Muscle layer of colon (tissue), 2 donors: ENCODE measurements around the gene GMEB1.
"Not testable (repeated sequence)": the region's sequence is repeated elsewhere in the genome, so short reads cannot be mapped to it uniquely, and the experiment has no call there.

ENCODE experiments used
- H3K27ac ChIP-seq: one replicate; pipeline ENCODE4 v1.7.0; 2013; ENCODE audit warnings: low read depth, mild to moderate bottlenecking, low read length, moderate library complexity
- H3K27me3 ChIP-seq, 2 donors: one replicate each; pipeline ENCODE4 v1.7.0; 2013; ENCODE audit warnings: low read length in 2 of 2, mild to moderate bottlenecking in 2 of 2; ENCODE audit not compliant: insufficient read depth in 2 of 2, control insufficient read depth in 1 of 2
- H3K36me3 ChIP-seq: one replicate; pipeline ENCODE4 v1.7.0; 2013; ENCODE audit warnings: mild to moderate bottlenecking, low read length; ENCODE audit not compliant: insufficient read depth
- H3K4me1 ChIP-seq: one replicate; pipeline ENCODE4 v1.7.0; 2013; ENCODE audit warnings: mild to moderate bottlenecking, low read length; ENCODE audit not compliant: insufficient read depth
- H3K4me3 ChIP-seq, 2 donors: one replicate each; pipeline ENCODE4 v1.7.0; 2013; ENCODE audit warnings: low read length in 2 of 2, low read depth in 1 of 2, mild to moderate bottlenecking in 1 of 2, moderate library complexity in 1 of 2
- H3K9ac ChIP-seq: one replicate; pipeline ENCODE4 v1.7.0; 2013; ENCODE audit warnings: low read length
- H3K9me3 ChIP-seq: one replicate; pipeline ENCODE4 v1.7.0; 2013; ENCODE audit warnings: mild to moderate bottlenecking, low read length
- donor health status: abdominal sarcoma.
- donor health status: Adenocarcinoma of cecum.

GMEB1 gene, protein sequence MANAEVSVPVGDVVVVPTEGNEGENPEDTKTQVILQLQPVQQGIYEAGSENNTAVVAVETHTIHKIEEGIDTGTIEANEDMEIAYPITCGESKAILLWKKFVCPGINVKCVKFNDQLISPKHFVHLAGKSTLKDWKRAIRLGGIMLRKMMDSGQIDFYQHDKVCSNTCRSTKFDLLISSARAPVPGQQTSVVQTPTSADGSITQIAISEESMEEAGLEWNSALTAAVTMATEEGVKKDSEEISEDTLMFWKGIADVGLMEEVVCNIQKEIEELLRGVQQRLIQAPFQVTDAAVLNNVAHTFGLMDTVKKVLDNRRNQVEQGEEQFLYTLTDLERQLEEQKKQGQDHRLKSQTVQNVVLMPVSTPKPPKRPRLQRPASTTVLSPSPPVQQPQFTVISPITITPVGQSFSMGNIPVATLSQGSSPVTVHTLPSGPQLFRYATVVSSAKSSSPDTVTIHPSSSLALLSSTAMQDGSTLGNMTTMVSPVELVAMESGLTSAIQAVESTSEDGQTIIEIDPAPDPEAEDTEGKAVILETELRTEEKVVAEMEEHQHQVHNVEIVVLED

DNA sequence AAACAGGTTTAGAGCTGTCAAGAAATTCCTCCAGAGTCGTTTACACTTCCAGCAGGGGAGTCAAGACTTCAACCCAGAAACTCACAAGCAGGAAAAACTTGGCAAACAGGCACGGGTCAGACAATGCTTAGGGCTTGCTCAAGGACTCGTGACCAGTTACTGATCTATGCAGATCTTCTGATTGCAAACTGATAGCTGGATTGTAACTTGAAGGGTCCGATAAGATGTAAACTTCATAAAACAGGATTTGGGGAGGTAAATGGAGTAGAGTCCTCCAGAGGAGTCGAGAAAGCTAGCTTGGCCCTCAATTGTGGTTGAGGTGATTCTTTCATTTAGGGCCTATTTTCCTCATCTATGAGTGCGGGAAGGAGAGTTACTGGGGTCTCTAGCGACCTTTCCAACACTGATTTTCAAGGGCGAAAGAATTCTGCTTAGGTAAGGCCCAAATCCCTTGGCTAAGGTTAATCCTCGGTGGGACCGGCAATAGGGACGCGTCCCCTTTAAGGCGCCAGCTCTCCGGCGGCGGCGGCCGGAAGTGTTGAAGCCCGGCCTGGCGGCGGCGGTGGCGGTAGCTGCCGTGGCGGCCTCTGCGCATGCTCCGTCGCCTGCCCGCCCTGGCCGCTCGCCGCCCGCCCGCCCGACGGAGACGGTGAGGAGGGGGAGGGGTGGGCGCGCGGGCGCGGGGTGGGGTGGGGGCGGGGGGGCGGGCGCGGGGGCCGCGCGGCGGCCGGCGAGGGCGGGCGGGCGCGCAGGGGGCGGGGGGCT is at the start of gene GMEB1:
Gene GMEB1 (plus strand): TSS at position 594 of the 765 bp plus-strand sequence. CDS start 14,829 bp downstream, outside the sequence.
- peaks cover 11% of the 10 kb centered on the region for H3K4me1 ChIP-seq
- H3K9me3 ChIP-seq: no peaks in the 10 kb centered on the region
- H3K27me3 ChIP-seq: no peaks in the 10 kb centered on the region
- H3K27ac ChIP-seq: peak within 1 kb of the TSS; percentile 98
- H3K36me3 ChIP-seq: no peaks in the 10 kb centered on the region
- peak within 1 kb of the TSS; percentile 89 to 93 for H3K4me3 ChIP-seq
- H3K9ac ChIP-seq: peak within 1 kb of the TSS; percentile 95

DNA sequence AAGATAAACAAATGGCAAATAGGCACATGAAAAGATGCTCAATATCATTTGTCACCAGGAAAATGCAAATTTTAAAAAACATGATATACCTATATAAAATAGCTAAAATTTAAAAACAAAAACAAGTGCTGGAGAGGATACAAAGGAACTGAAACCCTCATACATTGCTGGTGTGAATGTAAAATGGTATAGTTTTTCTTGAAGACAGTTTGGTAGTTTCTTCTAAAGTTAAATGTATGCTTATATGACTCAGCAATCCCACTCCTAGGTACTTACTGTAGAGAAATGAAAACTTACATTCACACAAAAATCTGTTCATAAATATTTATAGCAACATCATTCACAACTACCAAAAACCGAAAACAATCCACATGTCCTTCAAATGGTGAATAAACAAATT is 36.9 kb upstream of the GMEB1 start:
- H3K36me3 ChIP-seq: no peaks in the 10 kb centered on the region

DNA sequence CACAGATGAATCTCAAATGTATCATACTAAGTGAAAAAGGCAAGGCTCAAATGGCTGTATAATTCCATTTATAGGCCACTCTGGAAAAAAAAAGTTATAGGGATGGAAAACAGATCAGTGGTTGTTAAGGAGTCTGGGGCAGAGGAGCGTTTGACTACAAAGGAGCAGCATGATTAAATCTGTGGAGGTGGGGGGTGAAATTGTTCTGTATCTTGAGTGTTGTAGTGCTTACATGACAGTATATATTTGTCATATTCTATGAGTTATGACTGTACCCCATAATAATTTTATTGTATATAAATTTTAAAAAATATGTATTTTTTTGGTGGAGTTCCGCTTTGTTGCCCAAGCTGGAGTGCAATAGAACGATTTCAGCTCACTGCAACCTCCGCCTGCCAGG is 36.0 kb upstream of the GMEB1 start:
- Histone ChIP-seq H3K27me3 (no peaks in the 10 kb centered on the region), H3K4me3 (no peak overlapping the region), H3K36me3 (no peaks in the 10 kb centered on the region), H3K9ac (no peak overlapping the region), H3K9me3 (no peaks in the 10 kb centered on the region), H3K4me1 (no peaks in the 10 kb centered on the region), H3K27ac (no peak overlapping the region)

More for the DNA sequence above, 36.9 kb upstream of the GMEB1 start:
- H3K27me3 ChIP-seq: no peaks in the 10 kb centered on the region
- no peak overlapping the region for H3K9ac ChIP-seq
- no peak overlapping the region for H3K27ac ChIP-seq
- H3K4me1 ChIP-seq: no peaks in the 10 kb centered on the region
- no peaks in the 10 kb centered on the region for H3K9me3 ChIP-seq
- no peak overlapping the region for H3K4me3 ChIP-seq

DNA sequence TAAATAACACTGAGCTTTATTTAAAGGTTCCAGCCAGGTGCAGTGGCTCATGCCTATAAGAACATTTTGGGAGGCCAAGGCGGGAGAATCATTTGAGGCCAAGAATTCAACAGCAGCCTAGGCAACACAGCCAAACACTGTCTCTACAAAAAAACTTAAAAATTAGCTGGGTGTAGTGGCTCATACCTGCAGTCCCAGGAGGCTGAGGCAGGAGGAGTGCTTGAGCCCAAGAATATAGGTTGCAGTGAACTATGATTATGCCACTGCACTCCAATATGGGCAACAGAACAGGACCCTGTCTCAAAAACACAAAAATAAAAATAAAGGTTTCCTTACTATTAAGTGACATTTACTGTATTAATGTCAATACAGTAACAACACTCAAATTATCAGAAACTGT is 27.8 kb upstream of the GMEB1 start:
- peaks cover 25% of the 10 kb centered on the region for H3K4me1 ChIP-seq
- no peak overlapping the region for H3K9ac ChIP-seq
- no peaks in the 10 kb centered on the region for H3K27me3 ChIP-seq
- no peak overlapping the region for H3K4me3 ChIP-seq
- no peaks in the 10 kb centered on the region for H3K36me3 ChIP-seq
- no peak overlapping the region for H3K27ac ChIP-seq
- no peaks in the 10 kb centered on the region for H3K9me3 ChIP-seq

DNA sequence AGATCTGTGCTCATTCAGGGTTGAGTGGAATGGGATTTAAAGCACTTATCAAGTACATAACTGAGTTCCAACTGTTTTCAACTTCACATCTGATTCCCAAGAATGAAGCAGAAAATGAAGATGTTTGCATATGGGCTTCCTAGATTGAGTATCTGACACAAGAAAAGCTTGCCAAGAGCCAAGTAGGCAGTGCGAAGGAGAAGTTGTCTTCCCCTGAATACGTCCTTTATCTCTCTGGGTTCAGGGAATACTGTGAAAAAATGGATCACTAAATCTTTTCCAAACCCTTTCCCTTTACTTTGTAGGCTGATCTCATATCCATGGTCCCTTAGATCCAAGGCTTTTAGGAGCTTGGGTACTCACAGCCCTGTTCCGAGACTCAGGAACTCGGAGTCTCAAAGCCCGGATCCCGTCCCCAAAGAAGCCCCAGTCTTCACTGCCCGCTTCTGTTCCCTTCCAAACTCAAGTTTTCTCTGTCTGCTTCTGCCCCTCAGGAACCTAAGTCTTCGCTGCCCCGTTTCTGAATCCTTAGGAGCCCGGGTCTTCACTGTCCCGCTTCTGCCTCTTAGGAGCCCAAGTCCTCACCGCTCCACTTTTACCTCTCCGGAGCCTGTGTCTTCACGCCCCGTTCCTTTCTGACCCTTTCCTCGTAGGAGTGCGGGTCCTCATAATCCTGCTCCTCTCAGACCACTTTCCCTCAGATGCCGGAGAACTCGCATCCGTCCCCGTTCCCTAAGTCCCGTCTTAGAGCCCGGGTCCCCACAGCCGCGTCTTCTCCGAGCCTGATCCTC is 26.3 kb upstream of the GMEB1 start:
- H3K9me3 ChIP-seq: no peaks in the 10 kb centered on the region
- H3K27me3 ChIP-seq: no peaks in the 10 kb centered on the region
- H3K36me3 ChIP-seq: no peaks in the 10 kb centered on the region
- H3K27ac ChIP-seq: peak overlapping the region; percentile 82
- H3K9ac ChIP-seq: peak overlapping the region; percentile 94
- peaks cover 25% of the 10 kb centered on the region for H3K4me1 ChIP-seq
- peak overlapping the region; percentile 47 to 92 for H3K4me3 ChIP-seq

DNA sequence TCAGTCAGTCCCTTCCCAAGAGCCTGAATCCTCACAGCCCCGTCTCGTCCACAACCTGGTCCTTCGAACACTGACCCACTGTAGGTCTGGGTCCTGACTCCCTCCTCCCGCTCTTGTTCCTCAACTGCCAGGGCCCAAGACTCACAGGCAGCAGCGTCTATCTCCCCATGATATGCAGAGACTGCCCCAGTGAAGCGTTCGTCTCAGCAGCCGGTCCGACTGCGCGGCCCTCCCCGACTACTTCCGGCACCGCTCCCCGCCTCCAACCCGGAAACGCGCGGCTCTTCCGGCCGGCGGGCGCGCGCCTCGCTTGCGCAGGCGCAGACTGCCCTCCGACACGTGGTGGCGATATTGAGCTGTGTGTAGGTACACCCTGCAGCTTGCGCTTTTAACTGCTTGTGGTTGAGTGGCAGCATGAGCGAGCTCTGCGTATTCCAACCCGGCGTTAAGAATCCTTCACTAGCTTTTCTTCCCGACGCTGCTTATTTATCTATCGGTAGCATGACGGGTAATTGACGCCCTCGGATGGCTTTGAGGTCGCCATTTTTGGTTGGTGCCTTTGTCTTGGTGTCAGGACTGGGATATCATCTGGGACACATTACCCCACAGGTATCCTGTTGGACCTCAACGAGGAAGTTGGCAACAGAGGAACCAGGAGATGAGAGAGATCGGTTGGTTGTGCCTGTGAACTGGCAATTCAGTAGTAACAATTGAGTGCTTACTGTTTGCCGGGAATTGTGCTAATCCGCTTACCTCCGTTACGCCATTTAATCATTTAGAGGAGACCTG is 25.5 kb upstream of the GMEB1 start, which contains the start of gene TAF12:
Gene TAF12 (minus strand): TSS at position 221 of the 789 bp plus-strand sequence. CDS start 20,986 bp downstream, outside the sequence.
- Histone ChIP-seq H3K9ac (peak within 1 kb of the TSS; percentile 94), H3K9me3 (no peaks in the 10 kb centered on the region), H3K4me1 (peaks cover 29% of the 10 kb centered on the region), H3K36me3 (no peaks in the 10 kb centered on the region), H3K27ac (peak within 1 kb of the TSS; percentile 85), H3K27me3 (no peaks in the 10 kb centered on the region), H3K4me3 (peak within 1 kb of the TSS; percentile 47 to 92)

DNA sequence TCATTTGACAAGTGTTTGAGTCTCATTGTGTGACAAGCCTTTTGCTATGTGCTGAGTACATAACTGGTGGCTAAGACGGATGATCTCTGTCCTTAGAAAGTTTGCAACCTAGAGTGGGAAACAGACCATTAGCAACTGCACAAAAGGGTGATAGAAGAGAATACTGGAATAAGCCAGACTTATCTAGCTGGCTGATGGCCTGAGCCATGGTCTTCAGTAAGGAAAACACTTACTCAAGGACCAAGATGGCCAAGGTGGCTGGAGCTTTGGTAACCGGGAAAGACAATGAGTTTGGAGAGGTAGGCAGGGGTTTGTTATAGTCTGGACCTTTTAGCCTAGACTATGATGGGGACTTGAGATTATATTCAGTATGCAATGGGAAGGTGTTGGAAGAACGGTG is 24.1 kb upstream of the GMEB1 start:
- no peak overlapping the region for H3K27ac ChIP-seq
- H3K9ac ChIP-seq: peak overlapping the region; percentile 66
- no peaks in the 10 kb centered on the region for H3K27me3 ChIP-seq
- H3K9me3 ChIP-seq: no peaks in the 10 kb centered on the region
- H3K4me3 ChIP-seq: peak overlapping the region in 1 of 2 donors; percentile 92
- H3K4me1 ChIP-seq: peaks cover 32% of the 10 kb centered on the region
- H3K36me3 ChIP-seq: no peaks in the 10 kb centered on the region

DNA sequence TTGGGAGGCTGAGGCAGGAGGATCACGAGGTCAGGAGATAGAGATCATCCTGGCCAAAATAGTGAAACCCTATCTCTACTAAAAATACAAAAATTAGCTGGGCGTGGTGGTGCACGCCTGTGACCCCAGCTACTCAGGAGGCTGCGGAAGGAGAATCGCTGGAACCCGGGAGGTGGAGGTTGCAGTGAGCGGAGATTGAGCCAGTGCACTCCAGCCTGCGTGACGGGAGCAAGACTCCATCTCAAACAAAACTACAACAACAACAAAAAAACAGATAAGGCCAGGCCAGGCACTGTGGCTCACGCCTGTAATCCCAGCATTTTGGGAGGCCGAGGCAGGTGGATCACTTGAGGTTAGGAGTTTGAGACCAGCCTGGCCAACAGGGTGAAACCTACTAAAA is 23.2 kb upstream of the GMEB1 start:
- H3K9ac ChIP-seq, H3K4me3 ChIP-seq, H3K27ac ChIP-seq, H3K9me3 ChIP-seq, H3K36me3 ChIP-seq, H3K27me3 ChIP-seq: not testable (repeated sequence)
- peaks cover 33% of the 10 kb centered on the region for H3K4me1 ChIP-seq

DNA sequence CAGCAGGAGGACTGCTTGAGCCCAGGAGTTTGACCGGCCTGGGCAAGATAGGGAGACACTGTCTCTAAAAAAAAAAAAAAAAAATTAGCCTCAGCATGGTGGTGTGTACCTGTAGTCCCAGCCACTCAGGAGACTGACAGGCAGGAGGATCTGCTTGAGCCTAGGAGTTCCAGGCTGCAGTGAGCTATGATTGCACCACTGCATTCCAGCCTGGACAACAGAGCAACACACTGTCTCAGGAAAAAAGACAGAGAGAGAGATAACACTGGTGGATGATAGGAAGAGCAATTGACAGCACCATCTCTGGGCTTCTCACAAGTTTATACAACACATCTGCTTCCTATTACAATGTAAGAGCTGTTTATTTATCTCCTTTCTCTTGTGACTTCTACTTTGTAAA is 22.5 kb upstream of the GMEB1 start:
- Histone ChIP-seq H3K4me1 (peaks cover 27% of the 10 kb centered on the region), H3K27me3 (no peaks in the 10 kb centered on the region), H3K36me3 (no peaks in the 10 kb centered on the region), H3K27ac (no peak overlapping the region), H3K9me3 (no peaks in the 10 kb centered on the region), H3K9ac (no peak overlapping the region), H3K4me3 (no peak overlapping the region)

DNA sequence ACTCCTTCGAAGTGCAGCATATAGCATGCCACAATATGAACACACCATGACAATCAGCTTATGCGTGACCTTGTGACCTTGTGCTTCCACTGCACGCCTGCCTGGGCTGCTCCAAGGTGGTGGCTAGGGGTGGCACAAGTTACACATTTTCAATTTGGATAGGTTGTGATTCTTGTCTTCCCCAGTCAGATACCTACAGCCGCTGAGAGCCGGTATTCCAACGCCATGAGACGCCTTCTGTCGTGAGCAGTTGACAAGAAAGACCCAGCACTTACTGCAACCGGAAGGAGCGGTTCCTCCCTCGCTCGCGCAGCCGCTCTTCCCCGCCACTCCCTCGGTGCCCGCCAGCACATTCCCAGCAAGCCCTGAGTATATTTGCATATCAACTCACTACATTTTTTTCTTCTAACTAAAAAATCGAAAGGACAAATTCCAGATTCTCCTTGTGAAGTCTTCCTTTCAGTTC is 20.5 kb upstream of the GMEB1 start:
- H3K36me3 ChIP-seq: no peaks in the 10 kb centered on the region
- peak overlapping the region; percentile 42 for H3K27ac ChIP-seq
- H3K4me3 ChIP-seq: peak overlapping the region in 1 of 2 donors; percentile 72
- peaks cover 17% of the 10 kb centered on the region for H3K4me1 ChIP-seq
- H3K27me3 ChIP-seq: no peaks in the 10 kb centered on the region
- peak overlapping the region; percentile 42 for H3K9ac ChIP-seq
- no peaks in the 10 kb centered on the region for H3K9me3 ChIP-seq
